Middle frontal gyrus (tissue), 1 donor: ENCODE measurements around the gene RSPH10B.
"Not testable (repeated sequence)": the region's sequence is repeated elsewhere in the genome, so short reads cannot be mapped to it uniquely, and the experiment has no call there.

Experiments
- DNase-seq: peaks from one replicate; pipeline ENCODE4 v3.0.0-alpha.2; 2015; ENCODE audit warnings: low spot score; ENCODE audit errors: extremely low spot score

Gene RSPH10B

DNA sequence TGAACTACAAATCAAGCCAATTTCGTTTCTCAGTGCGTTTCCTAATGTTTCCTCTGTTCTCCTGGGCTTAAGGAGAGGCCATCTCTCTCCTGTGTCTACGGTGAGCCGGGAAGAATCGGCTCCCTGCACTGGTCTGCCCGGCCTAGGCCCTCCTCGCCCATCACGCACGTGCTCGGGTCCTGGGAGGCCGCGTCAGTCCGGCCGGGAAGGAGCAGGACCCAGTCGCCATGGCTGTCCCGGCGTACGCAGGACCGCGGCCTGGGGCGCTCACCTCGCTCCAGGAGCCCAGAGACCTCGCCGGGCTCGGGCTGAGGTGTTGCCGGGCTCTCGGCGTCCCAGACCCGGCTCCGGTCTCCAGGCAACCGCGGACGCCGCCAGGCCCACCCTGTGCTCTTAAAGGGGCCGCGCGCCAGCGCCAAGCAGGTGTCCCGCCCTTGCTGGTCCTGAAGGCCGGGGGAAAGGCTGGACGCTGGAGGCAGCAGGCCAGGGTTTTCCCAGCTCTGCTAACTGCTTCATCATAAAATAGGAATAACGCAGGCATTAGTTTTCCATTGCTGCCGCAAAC lies at the start of gene RSPH10B:
Gene RSPH10B (minus strand): TSS at position 343 of the 565 bp plus-strand sequence. CDS start 3,573 bp downstream, outside the sequence.
- not testable (repeated sequence) for DNase-seq

GRCh38 chr7:6016653-6016966 lies 46.1 kb upstream of the RSPH10B start:
- DNase-seq: no peak

- DNase-seq: no peak
Observed at GRCh38 chr7:6015917-6016652, 45.6 kb upstream of the RSPH10B start.

GRCh38 chr7:6012355-6013104 lies 42.0 kb upstream of the RSPH10B start:
- DNase-seq: no peak

GRCh38 chr7:6011541-6011940 lies 41.1 kb upstream of the RSPH10B start:
- DNase-seq: no peak

DNA sequence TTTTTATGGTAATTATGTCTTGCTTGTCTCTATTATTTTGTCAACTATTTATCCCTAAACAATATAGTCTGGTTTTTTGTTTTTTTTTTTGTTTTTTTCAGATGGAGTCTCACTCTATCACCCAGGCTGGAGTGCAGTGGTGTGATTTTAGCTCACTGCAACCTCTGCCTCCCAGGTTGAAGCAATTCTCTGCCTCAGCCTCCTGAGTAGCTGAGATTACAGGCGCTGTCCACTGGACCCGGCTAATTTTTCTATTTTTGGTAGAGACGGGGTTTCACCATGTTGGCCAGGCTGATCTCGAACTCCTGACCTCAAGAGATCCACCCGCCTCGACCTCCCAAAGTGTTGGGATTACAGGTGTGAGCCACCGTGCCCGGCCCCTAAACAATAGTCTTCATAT lies 39.9 kb upstream of the RSPH10B start:
- DNase-seq: not testable (repeated sequence)

GRCh38 chr7:6008668-6009611 lies 38.5 kb upstream of the RSPH10B start, which contains the start of the genes AIMP2 and PMS2:
TSS of gene AIMP2 (plus strand) at chr7:6009272. CDS start at chr7:6009364, 92 bp downstream.
TSS of gene PMS2 (minus strand) at chr7:6009049. CDS start at chr7:6009019, 30 bp downstream.
- DNase-seq: peak; percentile 99

- not testable (repeated sequence) for DNase-seq
Observed at GRCh38 chr7:6007835-6008590, 37.5 kb upstream of the RSPH10B start.

- no peak for DNase-seq
Observed at GRCh38 chr7:6007386-6007785, 36.9 kb upstream of the RSPH10B start.

- DNase-seq: peak; percentile 39
Observed at GRCh38 chr7:5997210-5997808, 26.8 kb upstream of the RSPH10B start.

DNA sequence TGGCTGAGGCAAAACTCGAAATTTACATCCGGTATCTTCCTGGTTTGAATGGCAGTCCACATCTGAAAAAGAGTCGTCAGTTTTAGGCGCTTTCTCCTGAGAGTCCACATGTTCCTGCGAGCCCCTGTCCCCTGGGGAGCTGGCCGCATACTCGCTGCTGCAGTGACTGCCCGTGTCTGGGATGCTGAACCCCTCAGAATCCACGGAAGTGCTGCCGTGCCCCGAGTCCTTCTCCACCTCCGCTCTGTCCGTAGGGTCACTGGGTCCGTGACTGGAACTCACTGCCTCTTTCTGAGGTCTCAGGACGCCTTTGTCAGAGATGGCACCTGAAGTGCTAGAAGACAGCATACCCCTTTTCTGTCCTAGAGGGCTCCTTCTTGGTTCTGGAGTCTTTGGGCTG lies 16.6 kb upstream of the RSPH10B start:
- DNase-seq: not testable (repeated sequence)

- not testable (repeated sequence) for DNase-seq
Observed at GRCh38 chr7:5979680-5980314, 9.3 kb upstream of the RSPH10B start.

- DNase-seq: not testable (repeated sequence)
Observed at GRCh38 chr7:5973580-5973979, 3.1 kb upstream of the RSPH10B start.

DNA sequence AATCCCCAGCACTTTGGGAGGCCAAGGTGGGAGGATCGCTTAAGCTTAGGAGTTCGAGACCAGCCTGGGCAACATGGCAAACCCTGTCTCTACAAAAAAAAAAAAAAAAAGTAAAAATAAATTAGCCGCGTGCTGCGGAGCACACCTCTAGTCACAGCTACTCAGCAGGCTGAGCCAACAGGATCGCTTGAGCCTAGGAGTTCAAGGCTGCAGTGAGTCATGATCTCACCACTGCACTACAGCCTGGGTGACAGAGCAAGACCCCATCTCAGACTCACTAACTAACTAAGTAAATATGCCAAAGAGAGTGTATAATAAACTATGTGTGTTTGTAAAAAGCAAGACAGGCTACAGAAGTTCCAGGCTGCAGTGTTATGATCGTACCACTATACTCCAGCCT lies 6.7 kb downstream of the RSPH10B start:
- DNase-seq: not testable (repeated sequence)

DNA sequence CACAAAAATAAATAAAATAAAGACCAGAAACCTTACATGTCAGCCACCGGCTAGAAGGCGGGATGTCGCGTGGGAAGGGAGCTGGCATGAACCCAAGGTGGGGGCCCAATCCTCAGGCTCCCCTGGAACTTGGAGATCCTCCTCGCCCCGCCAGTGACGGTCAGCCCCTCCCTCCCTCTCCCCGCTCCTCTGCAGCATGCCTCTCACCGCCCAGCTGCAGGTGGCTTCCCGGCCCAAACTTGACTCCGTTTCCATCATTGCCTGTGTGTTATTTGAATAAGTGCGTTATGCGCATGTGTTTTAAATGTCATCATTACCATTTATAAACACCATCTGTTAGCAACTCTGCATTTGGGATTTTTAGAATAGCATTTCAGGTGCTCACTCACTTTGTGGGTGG lies 7.3 kb downstream of the RSPH10B start:
- DNase-seq: not testable (repeated sequence)

- DNase-seq: not testable (repeated sequence)
Observed at GRCh38 chr7:5934945-5935450, 35.5 kb downstream of the RSPH10B start.

DNA sequence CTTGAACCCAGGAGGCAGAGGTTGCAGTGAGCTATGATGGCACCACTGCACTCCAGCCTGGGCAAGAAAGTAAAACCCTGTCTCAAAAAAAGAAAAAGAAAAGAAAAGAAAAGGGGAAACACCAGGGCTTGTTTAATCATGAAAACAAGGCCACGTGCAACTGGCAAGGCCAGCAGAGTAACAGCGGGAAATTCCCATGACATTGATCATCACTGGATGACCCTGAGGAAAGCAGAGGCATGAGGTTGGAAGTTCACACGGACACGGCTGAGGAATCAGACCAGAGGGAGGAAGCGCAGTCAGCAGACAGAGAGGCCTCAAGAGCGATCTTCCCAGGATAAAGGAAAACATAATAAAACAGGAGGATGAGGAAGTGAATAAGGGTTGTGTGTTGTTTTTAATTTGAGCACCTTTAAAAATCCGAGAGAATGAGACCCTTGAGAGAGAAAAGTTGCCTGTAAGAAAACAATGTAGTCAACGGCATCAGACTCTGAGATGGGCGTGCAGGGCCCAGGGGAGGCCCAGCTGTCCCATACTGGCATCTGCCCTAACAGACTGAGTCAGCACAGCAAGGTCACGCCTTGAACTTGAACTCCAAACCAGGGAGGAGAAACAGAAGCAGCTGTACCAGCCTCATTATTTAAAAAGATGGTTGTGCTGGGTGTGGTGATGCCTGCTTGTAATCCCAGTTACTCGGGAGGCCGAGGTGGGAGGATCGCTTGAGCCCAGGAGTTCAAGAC lies 38.4 kb downstream of the RSPH10B start:
- not testable (repeated sequence) for DNase-seq

DNA sequence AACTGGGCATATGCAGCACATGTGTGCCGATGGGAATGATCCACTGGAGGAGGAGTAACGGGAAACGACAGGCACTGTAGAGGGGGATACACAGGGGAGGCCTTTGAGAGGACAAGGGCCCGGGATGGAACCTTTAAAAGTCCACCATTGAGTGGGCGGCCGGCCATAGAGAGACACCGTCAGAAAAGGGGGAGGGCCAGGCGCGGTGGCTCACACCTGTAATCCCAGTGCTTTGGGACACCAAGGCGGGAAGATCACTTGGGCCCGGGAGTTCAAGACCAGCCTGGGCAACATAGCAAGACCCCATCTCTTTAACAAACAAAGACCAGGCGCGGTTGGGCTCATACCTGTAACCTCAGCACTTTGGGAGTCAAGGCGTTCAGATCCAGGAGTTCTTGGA lies 39.2 kb downstream of the RSPH10B start:
- DNase-seq: not testable (repeated sequence)
